ENCODE results near the gene MSANTD2. TPM values are rescaled to one million over a fixed set of nuclear protein-coding genes. Genes with fewer than 3 reads are reported as not detected.

The MSANTD2 gene
- polyA plus RNA-seq, 3 donors, result 4.8 to 6.1 (median 5.3) TPM

DNA sequence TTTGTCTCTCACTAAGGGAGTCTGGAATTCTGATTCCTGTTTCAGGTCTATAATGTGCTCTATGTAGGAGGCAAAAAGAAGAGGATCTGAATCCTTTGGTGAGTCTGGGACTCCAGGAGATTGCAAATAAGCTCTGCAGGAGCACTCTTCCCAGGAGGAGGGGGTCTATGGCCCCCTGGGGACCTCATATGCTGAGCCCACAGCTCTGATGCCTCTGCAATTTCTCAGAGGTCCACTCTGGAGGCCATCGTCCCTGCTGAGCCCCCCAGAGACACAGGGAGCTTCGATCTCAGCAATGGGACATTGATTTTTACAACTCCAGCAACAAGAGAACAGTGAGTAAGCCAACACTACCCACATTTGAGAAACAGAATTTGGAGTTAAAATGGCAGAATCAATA, 80.7 kb downstream of the MSANTD2 start:
- no peak overlapping the region for H3K27ac ChIP-seq (ENCODE audit: low read depth, low read length)
- 34 to 68% (median 67%) methylated on average over 2 of the region's 2 CpGs for WGBS, 3 donors

DNA sequence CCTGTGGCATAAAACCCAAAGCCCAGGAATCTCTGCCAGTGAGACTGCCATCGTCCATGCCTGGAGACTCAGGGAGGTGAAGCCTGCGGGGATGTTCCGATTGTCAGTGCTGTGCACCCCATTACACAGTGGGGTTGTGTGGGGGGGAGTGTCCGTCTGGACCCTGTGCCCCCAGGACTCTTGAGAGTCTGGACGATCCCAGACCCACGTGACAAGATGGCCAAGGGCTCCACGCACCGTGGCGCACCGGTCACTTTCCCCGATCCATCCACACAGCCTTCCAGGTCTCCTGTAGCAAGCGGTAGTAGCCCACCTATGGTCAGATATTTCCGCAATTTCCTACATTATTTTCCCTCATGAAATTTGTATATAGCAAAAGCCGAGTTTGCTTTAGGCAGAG, 81.4 kb downstream of the MSANTD2 start:
- 21 to 62% (median 52%) methylated on average over 14 of the region's 14 CpGs for WGBS, 3 donors
- no peak overlapping the region for H3K27ac ChIP-seq (ENCODE audit: low read depth, low read length)

- WGBS, 3 donors, result 0 to 1% (median 1%) methylated on average over 39 to 45 of the region's 45 CpGs
- H3K27ac ChIP-seq (ENCODE audit: low read depth, low read length), result no peak overlapping the region
Observed at GRCh38 chr11:124717786-124718651, 82.2 kb downstream of the MSANTD2 start.

GRCh38 chr11:124717421-124717785, 82.8 kb downstream of the MSANTD2 start:
- whole genome bisulfite sequencing, 3 donors, result 32 to 42% (median 33%) methylated on average over 7 of the region's 7 CpGs

GRCh38 chr11:124716591-124716990, 83.6 kb downstream of the MSANTD2 start:
- H3K27ac ChIP-seq (ENCODE audit: low read depth, low read length), result no peak overlapping the region
- WGBS, 3 donors, result 47 to 56% (median 48%) methylated on average over 3 of the region's 3 CpGs

More at GRCh38 chr11:124717421-124717785, 82.8 kb downstream of the MSANTD2 start:
- H3K27ac ChIP-seq (ENCODE audit: low read depth, low read length), result no peak overlapping the region

Other genes with a start within 250 kb of the MSANTD2 start
- gene OR8A1, start 230.4 kb downstream of the MSANTD2 start, polyA plus RNA-seq, result under 1 TPM in 1 of 3 donors, not detected in 2; under 0.01 TPM
- not detected for gene PANX3, start 189.0 kb downstream of the MSANTD2 start, polyA plus RNA-seq
- gene TBRG1, start 177.5 kb downstream of the MSANTD2 start, polyA plus RNA-seq, result 10 to 100 TPM; 14.7 to 26.1 (median 25.9) TPM
- gene SIAE, start 126.7 kb downstream of the MSANTD2 start, polyA plus RNA-seq, result 10 to 100 TPM in 2 of 3 donors, 1 to 10 TPM in 1; 7.1 to 13.8 (median 11.0) TPM
- gene SPA17, start 126.5 kb downstream of the MSANTD2 start, polyA plus RNA-seq, result 1 to 10 TPM; 2.3 to 5.5 (median 2.8) TPM
- 10 to 100 TPM in 1 of 3 donors, 1 to 10 TPM in 2; 1.2 to 17.0 (median 5.3) TPM for gene NRGN, start 60.5 kb downstream of the MSANTD2 start, polyA plus RNA-seq
- gene VSIG2, start 48.2 kb downstream of the MSANTD2 start, polyA plus RNA-seq, result 10 to 100 TPM in 1 of 3 donors, 1 to 10 TPM in 2; 1.2 to 36.1 (median 3.5) TPM
- 100 to 1,000 TPM in 1 of 3 donors, 10 to 100 TPM in 2; 17.6 to 116 (median 53.3) TPM for gene ESAM, start 38.1 kb downstream of the MSANTD2 start, polyA plus RNA-seq
- gene ROBO3, start 65.0 kb upstream of the MSANTD2 start, polyA plus RNA-seq, result 10 to 100 TPM in 2 of 3 donors, 1 to 10 TPM in 1; 5.2 to 44.8 (median 21.7) TPM
- 10 to 100 TPM in 2 of 3 donors, 1 to 10 TPM in 1; 3.7 to 61.0 (median 41.9) TPM for gene ROBO4, start 97.5 kb upstream of the MSANTD2 start, polyA plus RNA-seq
- gene HEPN1, start 118.8 kb upstream of the MSANTD2 start, polyA plus RNA-seq, result 1 to 10 TPM in 1 of 3 donors, under 1 TPM in 2; 0.28 to 2.3 (median 0.34) TPM
- gene HEPACAM, start 135.6 kb upstream of the MSANTD2 start, polyA plus RNA-seq, result 10 to 100 TPM in 1 of 3 donors, 1 to 10 TPM in 2; 2.6 to 19.6 (median 4.7) TPM
- 1 to 10 TPM in 1 of 3 donors, under 1 TPM in 2; 0.43 to 1.7 (median 0.60) TPM for gene CCDC15, start 153.8 kb upstream of the MSANTD2 start, polyA plus RNA-seq